K562 (cell line): Measurements from ENCODE around the gene STEAP1B. TPM values are rescaled to one million over a fixed set of nuclear protein-coding genes. Genes with fewer than 3 reads are reported as not detected.

Source experiments
- ATAC-seq: fragments of 200-7000 bp; cut with Tn5 transposase; 3 replicates; pipeline ENCODE4 v1.9.1; 2020; ENCODE audit warnings: moderate library complexity
- BruUV-seq: library from RNA; stranded (reverse); fragments of 400-500 nt; replicated peaks from 2 replicates; lab custom pipeline; 2021; lab: Mats Ljungman, UMichigan
- CTCF ChIA-PET: fragments of 300-600 bp; formaldehyde crosslinking; extraction: SDS; loops from one replicate; lab custom pipeline; 2021; ENCODE audit warnings: low intra/inter-chr PET ratio; lab: Yijun Ruan, JAX
- POLR2A ChIA-PET: fragments of 300-600, 350-650 bp; sonication (Branson Sonifier 250); formaldehyde crosslinking; extraction: SDS; loops from one replicate; lab custom pipeline; 2021; ENCODE audit warnings: antibody characterized with exemption, inconsistent platforms; lab: Yijun Ruan, JAX
- DNase-seq, 4 experiments: peaks; one replicate each; pipeline versions ENCODE4 v3.0.0 to v3.0.0-alpha.2; 2011 to 2018; ENCODE audit warnings: low spot score in 3 of 4, mixed read lengths in 3 of 4; ENCODE audit errors: extremely low read depth in 1 of 4
- FAIRE-seq: peaks from 2 replicates; lab custom pipeline; 2011; peaks lifted over from hg19 to GRCh38; lab: Jason Lieb, UNC
- H2AFZ ChIP-seq: 2 replicates; pipeline ENCODE4 v1.6.0; 2011; ENCODE audit warnings: low read depth, low read length, control low read depth, inconsistent platforms
- H3K27ac ChIP-seq: fragments of 200-600 bp; 3 replicates; pipeline ENCODE4 v1.8.0; 2011; ENCODE audit warnings: low read depth, mild to moderate bottlenecking, control low read depth, inconsistent platforms, low read length, moderate library complexity, mixed read lengths; ENCODE audit errors: extremely low read depth
- H3K27me3 ChIP-seq, 2 experiments: fragments of 300-600 bp in 1 of 2; 2 replicates in 1 of 2; 3 replicates in 1 of 2; pipeline versions ENCODE4 v1.6.0 to v1.8.0; 2011; ENCODE audit warnings: inconsistent platforms in 2 of 2, low read length in 2 of 2, mild to moderate bottlenecking in 1 of 2, mixed read lengths in 1 of 2, moderate library complexity in 1 of 2; ENCODE audit not compliant: control insufficient read depth in 2 of 2, insufficient read depth in 2 of 2
- H3K36me3 ChIP-seq: fragments of 300-600 bp; 3 replicates; pipeline ENCODE4 v1.8.0; 2011; ENCODE audit warnings: mild to moderate bottlenecking, low read length, inconsistent platforms; ENCODE audit not compliant: control insufficient read depth, insufficient read depth
- H3K4me1 ChIP-seq, 2 experiments: fragments of 200-600 bp in 1 of 2; replicated peaks in 1 of 2; 2 replicates in 1 of 2; 3 replicates in 1 of 2; pipeline versions ENCODE4 v1.5.1 to v1.8.0; 2011; ENCODE audit warnings: inconsistent platforms in 2 of 2, low read length in 2 of 2, mild to moderate bottlenecking in 1 of 2, mixed read lengths in 1 of 2, moderate library complexity in 1 of 2; ENCODE audit not compliant: control insufficient read depth in 2 of 2, insufficient read depth in 2 of 2
- H3K4me2 ChIP-seq: 2 replicates; pipeline ENCODE4 v1.6.1; 2011; ENCODE audit warnings: low read length, control low read depth, inconsistent platforms, mixed read lengths; ENCODE audit not compliant: insufficient read depth
- H3K4me3 ChIP-seq: fragments of 200-600 bp; sonication (generic), shearing (Covaris generic); 2 replicates; pipeline ENCODE4 v1.5.1; 2016; ENCODE audit warnings: control low read depth, inconsistent platforms
- H3K79me2 ChIP-seq: fragments of 200-600 bp; 3 replicates; pipeline ENCODE4 v1.8.0; 2011; ENCODE audit warnings: low read length, inconsistent platforms; ENCODE audit not compliant: control insufficient read depth, insufficient read depth
- H3K9ac ChIP-seq, 2 experiments: 2 replicates each; pipeline versions ENCODE4 v1.6.0 to v1.6.1; 2011; ENCODE audit warnings: low read depth in 2 of 2, low read length in 2 of 2, control low read depth in 1 of 2, inconsistent platforms in 1 of 2, mild to moderate bottlenecking in 1 of 2, mixed read lengths in 1 of 2; ENCODE audit not compliant: insufficient read depth in 1 of 2
- H3K9me1 ChIP-seq: one replicate; pipeline ENCODE4 v1.6.0; 2011; ENCODE audit warnings: inconsistent platforms, mild to moderate bottlenecking, low read length, moderate library complexity; ENCODE audit not compliant: control insufficient read depth, insufficient read depth
- H3K9me3 ChIP-seq: replicated peaks from 2 replicates; pipeline ENCODE4 v1.5.1; 2011; ENCODE audit warnings: low read depth, low read length, inconsistent platforms; ENCODE audit not compliant: control insufficient read depth, insufficient read depth
- H4K20me1 ChIP-seq: replicated peaks from 2 replicates; pipeline ENCODE4 v1.6.1; 2011; ENCODE audit warnings: low read length, inconsistent platforms, mixed read lengths; ENCODE audit not compliant: control insufficient read depth, insufficient read depth
- CCNT2 ChIP-seq: IDR thresholded peaks from 2 replicates; pipeline ENCODE4 v1.6.1; 2011; ENCODE audit warnings: borderline replicate concordance, low read depth, mild to moderate bottlenecking, moderate library complexity, mixed read lengths, low read length; ENCODE audit not compliant: insufficient read length; ENCODE audit errors: extremely low read depth
- CEBPG ChIP-seq, 3 experiments: fragments of 200-800 bp in 1 of 3; sonication (Bioruptor generic) in 1 of 3; sonication (generic) in 1 of 3; formaldehyde crosslinking in 1 of 3; IDR thresholded peaks in 2 of 3; conservative IDR thresholded peaks in 1 of 3; 2 replicates each; pipeline versions ENCODE4 v1.6.1 to v1.8.0; 2016 to 2022; ENCODE audit warnings: missing compliant biosample characterization in 2 of 3, missing genetic modification characterization in 2 of 3, mild to moderate bottlenecking in 1 of 3, missing genetic modification reagents in 1 of 3
- ILF3 ChIP-seq: fragments of 450-650 bp; IDR thresholded peaks from 2 replicates; pipeline ENCODE4 v1.6.1; 2018; ENCODE audit warnings: antibody characterized with exemption, mild to moderate bottlenecking, moderate library complexity, borderline replicate concordance
- MNT ChIP-seq, 2 experiments: fragments of 450-650 bp; conservative IDR thresholded peaks; 2 replicates each; pipeline ENCODE4 v1.6.1; 2017; ENCODE audit warnings: mild to moderate bottlenecking in 2 of 2, moderate library complexity in 2 of 2
- NR3C1 ChIP-seq: sonication (generic); formaldehyde crosslinking; IDR thresholded peaks from 2 replicates; pipeline ENCODE4 v1.8.1; 2022; ENCODE audit warnings: missing genetic modification reagents
- RBBP5 ChIP-seq: fragments of 200-600 bp; sonication (generic); IDR thresholded peaks from 2 replicates; pipeline ENCODE4 v1.6.1; 2012; ENCODE audit warnings: borderline replicate concordance, mild to moderate bottlenecking, low read length, control low read depth, inconsistent platforms; ENCODE audit not compliant: insufficient read depth, poor library complexity, severe bottlenecking
- RBM25 ChIP-seq: fragments of 200-400 bp; formaldehyde crosslinking; IDR thresholded peaks from 2 replicates; pipeline ENCODE4 v1.6.1; 2018; ENCODE audit warnings: low read length, low read depth, moderate library complexity; ENCODE audit not compliant: severe bottlenecking
- XRCC5 ChIP-seq: fragments of 200-400 bp; formaldehyde crosslinking; IDR thresholded peaks from 2 replicates; pipeline ENCODE4 v1.6.1; 2017; ENCODE audit warnings: low read depth, mild to moderate bottlenecking, low read length
- WGBS: fragments of 100-300 bp; shearing (Covaris generic); methylation state at CpG from one replicate; pipeline ENCODE4 v1.1.6; 2016; ENCODE audit warnings: low coverage, mixed read lengths; ENCODE audit not compliant: insufficient coverage; ENCODE audit errors: missing lambda C conversion rate; 5-methylcytosine and 5-hydroxymethylcytosine counted together
- in situ Hi-C: fragments of 300-500 bp; cut with MboI; formaldehyde crosslinking; loops from 4 replicates; pipeline ENCODE4 v1.15.0; 2018; ENCODE audit warnings: inconsistent platforms, mixed read lengths
- intact Hi-C: fragments of 100-400 bp; cut with micrococcal nuclease; formaldehyde crosslinking; loops from 2 replicates; pipeline ENCODE4 v1.14.2; 2022
- polyA plus RNA-seq, 8 experiments: library from polyadenylated mRNA; depleted of rRNA in 4 of 8; stranded (reverse) in 5 of 8; unstranded in 3 of 8; fragments of >200 nt; fragmentation: Nextera tagmentation in 2 of 8; fragmentation: Illumina TruSeq in 1 of 8; extraction: Ambion mirVana in 2 of 8; extraction: Trizol in 1 of 8; gene quantifications; 2 replicates each; pipeline versions ENCODE4 v1.2.1 to v1.2.3, GENCODE V29; 2011 to 2014; ENCODE audit warnings: inconsistent platforms in 1 of 8, missing spikeins in 1 of 8
- total RNA-seq, 7 experiments: library from RNA; depleted of rRNA in 6 of 7; stranded (reverse); fragments of >200 nt in 6 of 7; fragmentation: Illumina TruSeq in 2 of 7; extraction: Trizol in 2 of 7; gene quantifications; 2 replicates each; pipeline versions ENCODE4 v1.2.1 to v1.2.3, GENCODE V29; 2011 to 2021; ENCODE audit warnings: low replicate concordance in 1 of 7

Gene STEAP1B
- total and polyA plus RNA-seq, 9 of the 15 experiments (the other 6 are each of a cell fraction or from before 2014, with no cell fraction given) = 20.0 to 38.5 (median 30.6) TPM

- no peaks in the 10 kb centered on the region; a peak in 1 of 5 replicates for H3K4me1 ChIP-seq
- H3K27ac ChIP-seq = no peak overlapping the region
- H3K36me3 ChIP-seq = peaks cover 8% of the 10 kb centered on the region; the same call in 1 of the 3 replicates
- CTCF ChIA-PET = no interaction called here
- H3K9me1 ChIP-seq = no peaks in the 10 kb centered on the region
- no peak for DNase-seq
- no peak overlapping the region for H3K4me3 ChIP-seq
- FAIRE-seq = no peak
- POLR2A ChIA-PET = interaction anchor here (0.8 to 1.4 kb wide), 3 partner anchors 15 to 49 kb away, joined by 3 to 4 read pairs (median 3); no protein-coding TSS in a partner anchor
- in situ Hi-C loops (no loop called here), intact Hi-C loops (no loop called here)
- no peaks in the 10 kb centered on the region for H4K20me1 ChIP-seq
- H2AFZ ChIP-seq = no peak overlapping the region
- no peak for ATAC-seq
- no peak overlapping the region for H3K4me2 ChIP-seq
- H3K9ac ChIP-seq = no peak overlapping the region
- H3K79me2 ChIP-seq = no peaks in the 10 kb centered on the region
- no peak for TF ChIP-seq ILF3
- no peak for TF ChIP-seq MNT (conservative IDR thresholded peaks at IDR 0.05)
- no peak for TF ChIP-seq CCNT2
- no peak for TF ChIP-seq CEBPG (CRISPR knock-in tag; IDR thresholded peaks at IDR 0.05)
- TF ChIP-seq CEBPG (tag; conservative IDR thresholded peaks at IDR 0.05 in 1 of 2, IDR thresholded peaks at IDR 0.05 in 1 of 2) = no peak
- TF ChIP-seq RBM25 = peak; percentile 49
- no peak for TF ChIP-seq XRCC5
- no peak for TF ChIP-seq NR3C1 (CRISPR knock-in tag)
- TF ChIP-seq RBBP5 = no peak
- no peaks in the 10 kb centered on the region for H3K27me3 ChIP-seq
- no TSS peak for BruUV-seq
- no peaks in the 10 kb centered on the region for H3K9me3 ChIP-seq
- 79% methylated on average over 2 of the region's 2 CpGs for WGBS
Measured at GRCh38 chr7:22420973-22421635, 78.9 kb downstream of the STEAP1B start.
